Pancreas (tissue), 10 donors: ENCODE data around the gene NUP50. TPM values are rescaled to one million over a fixed set of nuclear protein-coding genes. Genes with fewer than 3 reads are reported as not detected.
A peak's percentile ranks its signal among the peaks of the same experiment; 100 is the strongest.

Experiments
- ATAC-seq, 4 donors: fragments of 200-7000 bp; cut with Tn5 transposase; one replicate each; pipeline versions ENCODE4 v1.8.0 to v1.9.1; 2020; ENCODE audit warnings: mild to moderate bottlenecking in 4 of 4, moderate library complexity in 4 of 4
- DNase-seq, 6 donors: peaks; one replicate each; pipeline ENCODE4 v3.0.0-alpha.2; 2020
- FAIRE-seq: peaks from 2 replicates; lab custom pipeline; 2012; peaks lifted over from hg19 to GRCh38; lab: Jason Lieb, UNC
- H3K27ac ChIP-seq, 4 donors: fragments of 200-600 bp; sonication (generic); 1 replicate in 3 of 4; 2 replicates in 1 of 4; pipeline versions ENCODE4 v1.5.0 to v1.8.0; 2020
- H3K27me3 ChIP-seq, 4 donors: fragments of 200-600 bp; one replicate each; pipeline ENCODE4 v1.8.0; 2021
- H3K36me3 ChIP-seq, 3 donors: fragments of 200-600 bp; sonication (generic) in 1 of 3; one replicate each; pipeline versions ENCODE4 v1.5.0 to v1.8.0; 2020 to 2021
- H3K4me1 ChIP-seq, 3 donors: fragments of 200-600 bp; one replicate each; pipeline ENCODE4 v1.8.0; 2021
- H3K4me3 ChIP-seq, 4 donors: fragments of 200-600 bp; sonication (generic) in 2 of 4; one replicate each; pipeline versions ENCODE4 v1.5.0 to v1.8.0; 2020 to 2021
- H3K9me3 ChIP-seq, 4 donors: fragments of 200-600 bp; one replicate each; pipeline ENCODE4 v1.8.0; 2021
- CTCF ChIP-seq, 4 donors: fragments of 200-600 bp; sonication (generic) in 3 of 4; IDR thresholded peaks; one replicate each; pipeline versions ENCODE4 v1.5.0 to v1.8.0; 2021; ENCODE audit warnings: antibody characterized with exemption in 4 of 4
- WGBS, 2 donors: extraction: QIAGEN DNeasy Blood & Tissue Kit; methylation state at CpG; one replicate each; pipeline ENCODE4 v1.1.7; 2013; 5-methylcytosine and 5-hydroxymethylcytosine counted together
- intact Hi-C, 3 donors: fragments of 100-400 bp; cut with DNase I; formaldehyde crosslinking; loops; one replicate each; pipeline versions ENCODE4 v1.11.1 to v1.14.2; 2022
- polyA plus RNA-seq, 2 donors: library from polyadenylated mRNA; stranded (reverse); fragments of 200-250 nt; gene quantifications; one replicate each; pipeline ENCODE4 v1.2.3, GENCODE V29; 2013
- total RNA-seq, 6 donors: library from RNA; stranded (reverse); fragmentation: NEBNext Ultra II Directional in 4 of 6; extraction: Animal tissue kit (Norgen Biotek cat#: 25700) in 4 of 6; gene quantifications; one replicate each; pipeline versions ENCODE4 v1.2.1 to v1.2.4, GENCODE V29; 2021 to 2023
- donor health status: healthy with polysubstance abuse.
- donor health status: DM: no; HTN: no; CAD: no; lungs with moderate emphysema.
- donor health status: DM: no; HTN: no; CAD: no.
- donor health status: control.
- donor health status: control.
- donor health status: Bipolar disorder and iron deficiency.
- donor health status: DM: yes; HTN: yes; CAD: no.
- donor health status: DM: no; HTN: no; CAD: no.
- donor health status: DM: no; HTN: no; CAD: no.
- donor health status: DM: yes; HTN: yes; CAD: no.

Gene NUP50
- total and polyA plus RNA-seq, 8 donors: 11.8 to 35.2 (median 27.5) TPM

DNA sequence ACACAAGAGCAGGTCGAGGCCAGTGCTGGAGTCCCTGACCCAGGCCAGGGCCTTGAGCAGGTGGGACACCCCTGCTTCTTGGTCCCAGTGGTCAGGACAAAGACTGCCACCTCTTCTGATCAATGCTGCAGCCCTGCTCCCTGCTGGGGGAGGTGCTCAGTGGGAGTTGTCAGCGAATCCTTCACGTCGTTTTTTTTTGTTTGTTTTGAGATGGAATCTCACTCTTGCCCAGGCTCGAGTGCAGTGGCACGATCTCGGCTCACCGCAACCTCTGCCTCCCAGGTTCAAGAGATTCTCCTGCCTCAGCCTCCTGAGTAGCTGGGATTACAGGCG is 34.7 kb downstream of the NUP50 start:
- 71% methylated on average over 9 of the region's 9 CpGs for WGBS, 2 donors
- no peak for ATAC-seq
- DNase-seq: no peak
- no peak overlapping the region for H3K27ac ChIP-seq
- H3K4me3 ChIP-seq: no peak overlapping the region
- intact Hi-C loops: no loop called here
- H3K27me3 ChIP-seq: no peaks in the 10 kb centered on the region
- FAIRE-seq: no peak
- TF ChIP-seq CTCF (IDR thresholded peaks at IDR 0.05): no peak
- peaks cover 0 to 30% (median 6%) of the 10 kb centered on the region in 3 donors for H3K36me3 ChIP-seq
- no peaks in the 10 kb centered on the region for H3K9me3 ChIP-seq
- H3K4me1 ChIP-seq: no peaks in the 10 kb centered on the region

DNA sequence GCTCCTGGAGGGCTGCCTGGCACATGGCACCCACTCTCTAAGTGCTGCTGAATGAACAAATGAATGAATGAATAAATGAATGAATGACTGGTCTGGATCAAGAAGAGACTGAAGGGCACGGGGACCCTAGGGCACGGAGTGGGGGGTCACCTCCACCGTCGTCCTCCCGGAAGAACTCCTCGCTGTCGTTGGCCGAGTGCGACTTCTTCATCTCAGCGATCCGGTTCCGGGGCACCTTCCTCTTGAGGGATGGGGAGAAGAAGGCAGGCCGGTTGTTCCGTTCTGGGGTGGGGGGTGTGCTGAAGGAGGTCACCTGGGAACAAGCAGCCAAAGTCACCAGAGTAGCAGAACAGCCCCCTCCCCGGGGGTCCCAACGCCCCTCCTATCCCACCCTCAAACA is 36.0 kb downstream of the NUP50 start:
- intact Hi-C loops: no loop called here
- H3K27ac ChIP-seq: no peak overlapping the region
- no peaks in the 10 kb centered on the region for H3K27me3 ChIP-seq
- DNase-seq (peak in 1 of 6 donors; percentile 16), ATAC-seq (no peak), FAIRE-seq (no peak)
- H3K4me1 ChIP-seq: no peaks in the 10 kb centered on the region
- H3K36me3 ChIP-seq: peaks cover 0 to 30% (median 6%) of the 10 kb centered on the region in 3 donors
- no peaks in the 10 kb centered on the region for H3K9me3 ChIP-seq
- 93 to 96% methylated on average over 16 of the region's 16 CpGs for WGBS, 2 donors
- no peak overlapping the region for H3K4me3 ChIP-seq
- no peak for TF ChIP-seq CTCF (IDR thresholded peaks at IDR 0.05)

- Histone ChIP-seq H3K27me3 (no peaks in the 10 kb centered on the region), H3K4me1 (no peaks in the 10 kb centered on the region), H3K9me3 (no peaks in the 10 kb centered on the region), H3K4me3 (no peak overlapping the region), H3K36me3 (peaks cover 0 to 30% (median 6%) of the 10 kb centered on the region in 3 donors), H3K27ac (no peak overlapping the region)
- FAIRE-seq: no peak
- intact Hi-C loops: no loop called here
- TF ChIP-seq CTCF (IDR thresholded peaks at IDR 0.05): no peak
- ATAC-seq: no peak
- WGBS, 2 donors: 88 to 89% methylated on average over 8 to 9 of the region's 9 CpGs
- peak in 1 of 6 donors; percentile 14 for DNase-seq
Observed at GRCh38 chr22:45200230-45200629, 36.5 kb downstream of the NUP50 start.

DNA sequence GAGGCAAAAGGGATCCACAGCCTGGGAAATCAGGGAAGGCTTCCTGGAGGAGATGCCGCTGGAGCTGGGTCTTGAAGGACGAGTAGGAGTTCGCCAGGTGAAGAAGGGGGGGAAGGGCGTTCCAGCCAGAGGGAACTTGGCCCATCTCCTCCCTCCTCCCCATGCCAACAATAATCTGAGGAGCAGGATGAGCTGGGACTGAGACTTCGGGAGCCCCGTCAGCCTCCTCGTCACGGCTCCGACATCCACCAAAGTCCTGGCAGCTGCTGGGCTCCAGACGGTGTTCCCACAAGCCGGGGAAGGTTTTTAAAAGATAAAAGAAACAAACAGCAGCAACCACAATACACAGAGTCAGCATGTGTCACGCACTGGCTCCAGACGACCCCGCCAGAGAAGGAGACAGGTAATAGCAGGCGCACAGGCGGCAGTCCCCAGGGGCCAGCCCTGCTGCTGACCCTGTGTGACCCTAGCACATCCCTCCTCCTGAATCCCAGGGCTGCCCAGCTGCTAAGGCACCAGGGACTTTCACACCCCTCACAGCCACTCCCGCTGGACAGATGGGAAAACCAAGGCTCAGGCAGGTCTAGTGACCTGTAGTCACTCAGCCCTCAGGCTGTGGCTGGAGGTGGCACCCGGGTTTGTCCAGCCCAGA is 37.3 kb downstream of the NUP50 start:
- DNase-seq: peak in 1 of 6 donors; percentile 13
- Histone ChIP-seq H3K27me3 (no peaks in the 10 kb centered on the region), H3K4me3 (no peak overlapping the region), H3K27ac (no peak overlapping the region), H3K36me3 (peaks cover 0 to 27% (median 6%) of the 10 kb centered on the region in 3 donors), H3K4me1 (no peaks in the 10 kb centered on the region), H3K9me3 (no peaks in the 10 kb centered on the region)
- no peak for TF ChIP-seq CTCF (IDR thresholded peaks at IDR 0.05)
- ATAC-seq: no peak
- 91 to 94% methylated on average over 18 of the region's 18 CpGs for WGBS, 2 donors
- FAIRE-seq: no peak
- intact Hi-C loops: no loop called here

DNA sequence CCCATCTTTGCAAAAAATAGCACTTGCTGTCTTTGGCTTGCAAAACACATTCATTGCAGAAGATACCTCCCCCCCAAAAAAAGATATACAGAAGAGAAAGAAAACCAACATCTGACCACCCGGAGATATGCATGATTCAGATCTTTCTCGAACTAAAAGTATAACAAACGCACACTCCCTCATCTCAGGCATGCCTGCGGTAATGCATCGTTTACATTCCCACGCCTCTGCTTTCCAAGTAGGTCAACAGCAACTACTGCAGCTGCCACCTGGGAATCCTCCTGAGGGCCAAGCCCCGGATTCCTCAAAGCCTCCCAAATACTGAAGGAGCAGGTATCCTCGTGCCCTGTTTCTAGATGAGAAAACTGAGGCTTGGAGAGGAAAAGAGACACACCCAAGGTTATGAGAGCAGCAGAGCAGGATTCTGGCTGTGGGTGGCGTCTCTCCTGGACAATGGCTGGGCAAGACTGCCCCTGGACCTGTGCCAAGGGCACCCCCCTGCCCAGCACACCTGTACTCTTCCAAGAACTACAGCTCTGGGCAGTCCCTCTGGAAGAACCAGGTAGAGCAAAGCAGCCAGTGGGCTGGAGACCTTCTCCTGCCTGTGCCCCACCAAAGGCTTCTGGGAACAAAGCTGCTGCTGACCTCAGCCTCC is 38.1 kb downstream of the NUP50 start:
- DNase-seq (peak in 1 of 6 donors; percentile 8), ATAC-seq (no peak), FAIRE-seq (no peak)
- no peak for TF ChIP-seq CTCF (IDR thresholded peaks at IDR 0.05)
- Histone ChIP-seq H3K27me3 (no peaks in the 10 kb centered on the region), H3K27ac (no peak overlapping the region), H3K36me3 (peaks cover 0 to 24% (median 6%) of the 10 kb centered on the region in 3 donors), H3K4me3 (no peak overlapping the region), H3K4me1 (no peaks in the 10 kb centered on the region), H3K9me3 (no peaks in the 10 kb centered on the region)
- intact Hi-C loops: no loop called here
- 59% methylated on average over 9 of the region's 9 CpGs for WGBS, 2 donors
